ENCODE data around the gene RENBP.

GRCh38 chrX:153906126-153906917 lies 38.1 kb downstream of the RENBP start:
- no peak for TF ChIP-seq CTCF (IDR thresholded peaks at IDR 0.05)
- no peak for TF ChIP-seq POLR2A (IDR thresholded peaks at IDR 0.05)
